Mammary epithelial cell (primary cell): ENCODE results near the gene CGNL1.

Experiments used
- CTCF ChIP-seq, 2 donors: IDR thresholded peaks in 1 of 2; conservative IDR thresholded peaks in 1 of 2; 2 replicates each; pipeline ENCODE4 v1.5.1; 2011 to 2012; ENCODE audit warnings: inconsistent platforms in 2 of 2, low read length in 2 of 2, mild to moderate bottlenecking in 2 of 2, control low read depth in 1 of 2, low read depth in 1 of 2; ENCODE audit not compliant: insufficient read depth in 1 of 2; ENCODE audit errors: extremely low read depth in 1 of 2
- EZH2 ChIP-seq: IDR thresholded peaks from 2 replicates; pipeline ENCODE4 v1.6.1; 2012; ENCODE audit warnings: low read length, inconsistent platforms, borderline replicate concordance

GRCh38 chr15:57592836-57593420, 216.6 kb downstream of the CGNL1 start:
- TF ChIP-seq CTCF (conservative IDR thresholded peaks at IDR 0.05 in 1 of 2, IDR thresholded peaks at IDR 0.05 in 1 of 2; ENCODE audit: extremely low read depth in 1 of 2, insufficient read depth in 1 of 2, low read depth in 1 of 2, low read length in 2 of 2) (no peak), EZH2 (no peak)
